ENCODE measurements around the gene LMO7.

Gene LMO7

DNA sequence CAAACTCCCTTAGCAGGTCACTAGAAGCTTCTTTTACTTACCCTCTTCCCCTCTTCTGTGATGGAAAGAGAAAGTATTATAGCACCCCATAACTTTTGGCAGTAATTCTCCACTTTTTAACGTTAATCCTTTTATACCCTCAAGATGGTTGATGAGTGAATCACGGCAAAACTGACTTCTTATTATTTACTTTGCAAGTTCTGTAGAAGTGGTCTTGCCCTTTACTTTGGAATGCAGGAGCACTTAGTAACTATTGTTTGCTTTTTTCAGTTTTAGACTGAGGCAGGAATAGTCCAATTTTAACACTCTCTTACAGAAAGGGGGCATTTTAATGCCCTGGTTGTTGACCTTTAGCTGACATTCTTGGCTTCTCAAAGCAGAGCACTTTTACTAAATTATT is 260.1 kb downstream of the LMO7 start:
- DNase-seq (ENCODE audit: low read depth): no peak

DNA sequence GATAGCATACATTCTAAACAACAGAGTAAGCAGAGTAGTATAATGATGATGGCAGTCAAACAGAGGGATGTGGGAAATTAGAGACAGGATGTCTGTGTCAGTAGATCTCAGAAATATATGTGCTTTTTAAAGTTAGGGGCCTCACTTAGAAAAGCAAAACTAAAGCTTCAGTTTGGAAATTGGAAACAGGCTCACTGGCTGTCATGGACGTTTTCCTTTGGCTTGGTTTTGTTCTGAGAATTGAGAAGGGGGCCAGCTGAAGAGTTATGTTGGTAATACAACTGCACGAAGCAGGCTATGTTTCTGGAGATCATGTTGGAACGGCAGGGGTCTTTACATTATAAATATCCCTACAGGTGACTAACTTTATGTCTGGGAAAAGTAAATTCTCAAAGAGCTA is 261.3 kb downstream of the LMO7 start:
- DNase-seq (ENCODE audit: low read depth): no peak

DNA sequence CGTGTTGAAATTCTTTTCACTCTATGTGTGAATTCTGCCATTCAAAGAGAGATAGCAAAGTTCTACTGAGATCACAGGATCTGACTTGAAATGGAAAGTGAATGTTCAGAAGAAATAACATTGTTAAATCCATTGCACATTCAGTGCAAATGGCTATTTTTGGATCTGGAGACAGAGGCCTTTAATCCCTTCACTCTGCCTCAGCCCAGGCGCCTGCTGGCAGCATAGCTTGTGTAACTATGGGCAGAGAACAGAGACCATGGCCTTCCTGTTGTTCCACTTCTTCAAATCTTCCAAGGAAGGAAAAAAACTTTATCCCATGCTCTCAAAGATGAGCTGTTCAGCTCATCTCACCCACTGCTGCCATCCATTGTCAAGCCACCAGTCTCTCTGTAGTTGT is 265.4 kb downstream of the LMO7 start:
- no peak for DNase-seq (ENCODE audit: low read depth)

DNA sequence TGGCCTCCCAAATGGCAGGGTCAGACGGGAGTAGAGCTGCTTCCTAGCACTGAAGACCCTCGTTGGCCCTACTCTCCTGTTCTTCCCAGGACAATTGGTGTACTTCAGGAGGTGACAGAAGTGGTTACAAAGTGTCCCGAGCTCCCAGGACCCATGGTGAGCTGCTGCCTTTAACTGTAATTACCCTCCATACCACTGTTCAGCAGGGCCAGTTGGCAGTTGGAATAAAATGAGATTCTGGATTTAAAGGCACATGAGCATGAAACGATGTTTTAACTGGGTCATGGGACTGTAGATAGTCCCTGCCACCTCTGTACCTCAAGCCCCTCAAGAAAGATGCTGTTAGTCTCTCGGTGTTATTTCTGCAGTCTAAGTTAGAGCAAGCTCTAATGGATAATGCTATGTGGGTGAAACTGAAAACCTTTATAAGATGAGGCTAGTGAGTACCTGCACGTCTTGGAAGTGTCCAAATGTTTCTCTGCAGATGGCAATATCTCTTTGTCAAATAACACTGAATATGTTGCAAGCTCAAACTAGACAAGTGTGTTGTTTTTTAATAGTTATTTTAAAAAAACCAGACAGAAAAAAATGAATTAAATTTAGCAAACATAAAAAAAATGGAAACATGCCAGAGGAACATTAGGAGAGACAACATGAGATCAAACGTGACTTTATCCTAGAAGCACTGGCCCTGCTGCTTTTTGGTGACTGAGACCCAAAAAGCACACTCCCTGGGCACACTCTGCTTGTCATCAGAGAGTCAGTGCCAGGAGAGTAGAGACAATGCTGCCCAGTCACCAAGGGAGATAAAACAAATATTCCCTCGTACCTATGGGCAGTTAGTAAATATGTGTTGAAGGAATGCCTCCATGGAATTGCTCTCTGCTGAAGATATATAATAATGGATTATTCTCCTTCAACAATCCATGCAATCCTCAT is 266.3 kb downstream of the LMO7 start:
- DNase-seq (ENCODE audit: low read depth): no peak

DNA sequence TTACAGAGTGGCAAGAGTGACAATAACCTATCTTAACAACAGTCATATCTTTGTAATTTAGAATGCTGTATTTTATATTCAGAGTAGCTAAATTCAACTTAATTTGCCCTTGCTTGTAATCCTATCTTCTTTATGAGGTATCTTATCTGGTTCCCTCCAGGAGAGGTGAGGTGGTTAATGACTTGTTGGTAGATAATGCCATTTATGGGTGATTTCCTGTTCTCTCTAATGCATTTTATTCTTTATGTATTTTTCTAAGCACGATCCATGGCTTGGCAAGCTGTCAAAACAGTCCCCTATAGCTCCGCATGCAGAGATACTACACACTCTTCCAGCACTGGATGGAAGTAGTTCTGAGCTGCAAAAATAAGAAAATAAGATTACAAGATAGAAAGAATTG is 267.9 kb downstream of the LMO7 start:
- no peak for DNase-seq (ENCODE audit: low read depth)

DNA sequence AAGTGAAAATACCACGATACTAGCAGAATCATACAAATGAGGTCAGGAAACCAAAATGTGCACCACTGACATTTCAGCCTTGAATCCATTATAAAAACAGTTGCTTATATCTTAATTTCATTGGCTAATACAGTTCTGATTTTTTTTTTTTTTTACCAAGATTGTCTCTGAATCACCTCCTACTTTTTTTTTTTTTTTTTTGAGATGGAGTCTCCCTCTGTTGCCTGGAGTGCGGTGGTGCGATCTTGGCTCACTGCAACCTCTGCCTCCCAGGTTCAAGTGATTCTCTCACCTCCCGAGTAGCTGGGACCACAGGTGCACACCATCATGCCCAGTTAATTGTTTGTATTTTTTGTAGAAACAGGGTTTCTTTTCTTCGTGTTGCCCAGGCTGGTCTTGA is 270.2 kb downstream of the LMO7 start:
- DNase-seq (ENCODE audit: low read depth): no peak

DNA sequence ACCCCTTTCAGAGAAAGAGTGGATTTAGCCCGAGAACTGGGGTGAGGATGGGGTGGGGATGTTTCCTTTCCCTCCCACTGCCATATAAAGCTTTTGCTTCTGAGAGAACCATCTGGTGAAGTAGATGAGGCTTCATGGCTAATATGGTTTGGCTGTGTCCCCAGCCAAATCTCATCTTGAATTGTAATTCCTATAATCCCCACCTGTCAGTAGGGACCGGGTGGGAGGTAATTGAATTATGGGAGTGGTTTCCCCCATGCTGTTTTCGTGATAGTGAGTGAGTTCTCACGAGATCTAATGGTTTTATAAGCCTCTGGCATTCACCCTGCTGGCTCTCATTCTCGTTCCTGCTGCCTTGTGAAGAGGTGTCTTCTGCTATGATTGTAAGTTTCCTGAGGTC is 270.9 kb downstream of the LMO7 start:
- no peak for DNase-seq (ENCODE audit: low read depth)

DNA sequence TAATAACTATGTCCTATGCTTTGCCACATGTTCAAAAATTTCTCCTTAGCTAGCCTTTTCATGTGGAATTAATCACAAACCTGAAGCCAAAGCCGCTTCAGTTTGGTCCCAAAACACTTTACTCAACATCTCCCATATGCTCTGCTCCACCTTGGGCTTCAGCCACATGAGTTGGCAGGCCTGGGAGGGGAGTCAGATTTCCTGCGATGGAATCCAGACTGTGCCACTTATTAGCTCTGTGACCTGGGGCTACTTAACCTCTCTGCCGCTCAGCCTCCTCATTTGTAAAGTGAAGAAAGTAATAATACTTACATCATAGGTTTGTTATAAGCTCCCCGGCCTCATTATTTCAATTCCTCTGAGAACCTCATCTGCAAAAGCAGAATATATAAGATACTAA is 272.0 kb downstream of the LMO7 start:
- no peak for DNase-seq (ENCODE audit: low read depth)

All from stimulated activated CD8-positive, alpha-beta memory T cell treated with anti-CD3 and anti-CD28 coated beads, Interleukin-4, amount 100 ng/mL, for 24 hours (primary cell).